HG03066 (cell line): ENCODE results near the gene SWSAP1.
"Not testable (repeated sequence)": the region's sequence is repeated elsewhere in the genome, so short reads cannot be mapped to it uniquely, and the experiment has no call there.

Source experiments
- ATAC-seq: cut with Tn5 transposase; IDR thresholded peaks from one replicate; pipeline ENCODE4 v1.9.1; 2021; ENCODE audit warnings: low read depth; ENCODE audit not compliant: unreplicated experiment

SWSAP1 gene

GRCh38 chr19:11354102-11354501 is 20.4 kb upstream of the SWSAP1 start:
- ATAC-seq: not testable (repeated sequence)

- ATAC-seq: no peak
Measured at GRCh38 chr19:11355160-11356073, 19.0 kb upstream of the SWSAP1 start, which contains the start of gene PLPPR2. TSS of gene PLPPR2 (plus strand) at chr19:11355432. CDS start at chr19:11357674, 2,242 bp downstream.

GRCh38 chr19:11356074-11356397 is 18.4 kb upstream of the SWSAP1 start:
- no peak for ATAC-seq

- ATAC-seq: no peak
Measured at GRCh38 chr19:11356676-11357550, 17.6 kb upstream of the SWSAP1 start.

- no peak for ATAC-seq
Measured at GRCh38 chr19:11359421-11359820, 15.0 kb upstream of the SWSAP1 start.

- ATAC-seq: no peak
Measured at GRCh38 chr19:11361037-11361770, 13.3 kb upstream of the SWSAP1 start.

GRCh38 chr19:11361771-11362731 is 12.4 kb upstream of the SWSAP1 start:
- ATAC-seq: no peak

- ATAC-seq: no peak
Measured at GRCh38 chr19:11363881-11364280, 10.6 kb upstream of the SWSAP1 start.

GRCh38 chr19:11364296-11364904 is 10.1 kb upstream of the SWSAP1 start:
- ATAC-seq: no peak

- ATAC-seq: no peak
Measured at GRCh38 chr19:11364935-11365334, 9.5 kb upstream of the SWSAP1 start.

- ATAC-seq: no peak
Measured at GRCh38 chr19:11365557-11366117, 8.8 kb upstream of the SWSAP1 start.

GRCh38 chr19:11367528-11367927 is 6.9 kb upstream of the SWSAP1 start:
- no peak for ATAC-seq

GRCh38 chr19:11370744-11371143 is 3.7 kb upstream of the SWSAP1 start:
- ATAC-seq: no peak

- no peak for ATAC-seq
Measured at GRCh38 chr19:11373166-11373884, 1.1 kb upstream of the SWSAP1 start.

GRCh38 chr19:11373885-11374432 is 507 bp upstream of the SWSAP1 start:
- no peak for ATAC-seq

- ATAC-seq: no peak
Measured at GRCh38 chr19:11375143-11375948, 880 bp downstream of the SWSAP1 start.

GRCh38 chr19:11377237-11377636 is 2.8 kb downstream of the SWSAP1 start:
- no peak for ATAC-seq
